Mesothelial cell of epicardium (in vitro differentiated cells): ENCODE data around the gene AMZ1. TPM values are rescaled to one million over a fixed set of nuclear protein-coding genes. Genes with fewer than 3 reads are reported as not detected.
"Not testable (repeated sequence)": the region's sequence is repeated elsewhere in the genome, so short reads cannot be mapped to it uniquely, and the experiment has no call there.

Source experiments
- DNase-seq, 2 experiments: peaks; one replicate each; pipeline ENCODE4 v3.0.0; 2021; ENCODE audit warnings: low spot score in 2 of 2; ENCODE audit not compliant: unreplicated experiment in 2 of 2
- H3K27ac Mint-ChIP-seq: 2 replicates; pipeline ENCODE4 v1.8.0; 2021; ENCODE audit warnings: mixed read lengths
- H3K27me3 Mint-ChIP-seq: 2 replicates; pipeline ENCODE4 v1.8.0; 2021; ENCODE audit warnings: low read depth, mixed read lengths
- H3K36me3 Mint-ChIP-seq: 2 replicates; pipeline ENCODE4 v1.8.0; 2021; ENCODE audit warnings: mixed read lengths
- H3K4me1 Mint-ChIP-seq: 2 replicates; pipeline ENCODE4 v1.8.0; 2021; ENCODE audit warnings: mixed read lengths
- H3K4me3 Mint-ChIP-seq: 2 replicates; pipeline ENCODE4 v1.8.0; 2021; ENCODE audit warnings: mild to moderate bottlenecking, moderate library complexity, mixed read lengths
- H3K9me3 Mint-ChIP-seq: 2 replicates; pipeline ENCODE4 v1.8.0; 2021; ENCODE audit warnings: mixed read lengths
- CTCF ChIP-seq: fragments of 200-600 bp; sonication (generic); IDR thresholded peaks from one replicate; pipeline ENCODE4 v1.5.0; 2021; ENCODE audit warnings: antibody characterized with exemption; ENCODE audit not compliant: unreplicated experiment
- total RNA-seq: library from RNA; stranded (reverse); gene quantifications from 3 replicates; pipeline ENCODE4 v1.2.1, GENCODE V29; 2021

AMZ1 gene
- total RNA-seq, 1 donor from 2014 or later = 0.13 TPM

GRCh38 chr7:2721842-2722241 lies 33.8 kb downstream of the AMZ1 start:
- H3K36me3 Mint-ChIP-seq = peaks cover 26% of the 10 kb centered on the region
- no peak overlapping the region for H3K27ac Mint-ChIP-seq
- H3K9me3 Mint-ChIP-seq = no peaks in the 10 kb centered on the region
- H3K27me3 Mint-ChIP-seq = no peaks in the 10 kb centered on the region
- no peak for DNase-seq
- no peak overlapping the region for H3K4me3 Mint-ChIP-seq
- no peak for TF ChIP-seq CTCF
- peaks cover 13% of the 10 kb centered on the region for H3K4me1 Mint-ChIP-seq

GRCh38 chr7:2722591-2722990 lies 34.6 kb downstream of the AMZ1 start:
- Mint-ChIP-seq H3K9me3 (no peaks in the 10 kb centered on the region), H3K27ac (no peak overlapping the region), H3K27me3 (no peaks in the 10 kb centered on the region), H3K4me1 (peaks cover 6% of the 10 kb centered on the region), H3K36me3 (peaks cover 26% of the 10 kb centered on the region), H3K4me3 (no peak overlapping the region)
- no peak for DNase-seq
- no peak for TF ChIP-seq CTCF

- peaks cover 26% of the 10 kb centered on the region for H3K36me3 Mint-ChIP-seq
- no peak for DNase-seq
- no peak overlapping the region for H3K27ac Mint-ChIP-seq
Observed at GRCh38 chr7:2723138-2723850, 35.3 kb downstream of the AMZ1 start.

GRCh38 chr7:2724036-2724435 lies 36.0 kb downstream of the AMZ1 start:
- peaks cover 23% of the 10 kb centered on the region for H3K36me3 Mint-ChIP-seq
- H3K4me3 Mint-ChIP-seq, H3K4me1 Mint-ChIP-seq, DNase-seq, H3K27me3 Mint-ChIP-seq, H3K9me3 Mint-ChIP-seq, H3K27ac Mint-ChIP-seq: not testable (repeated sequence)

More at GRCh38 chr7:2723138-2723850, 35.3 kb downstream of the AMZ1 start:
- no peak for TF ChIP-seq CTCF
- no peaks in the 10 kb centered on the region for H3K27me3 Mint-ChIP-seq
- H3K4me3 Mint-ChIP-seq = no peak overlapping the region
- H3K4me1 Mint-ChIP-seq = peaks cover under 1% of the 10 kb centered on the region
- H3K9me3 Mint-ChIP-seq = no peaks in the 10 kb centered on the region

- TF ChIP-seq CTCF = no peak
- Mint-ChIP-seq H3K9me3 (no peaks in the 10 kb centered on the region), H3K36me3 (peaks cover 23% of the 10 kb centered on the region), H3K4me3 (no peak overlapping the region), H3K27ac (no peak overlapping the region), H3K4me1 (peaks cover 13% of the 10 kb centered on the region), H3K27me3 (no peaks in the 10 kb centered on the region)
- no peak for DNase-seq
Observed at GRCh38 chr7:2724453-2725177, 36.6 kb downstream of the AMZ1 start.
